HG03342 (cell line): Measurements from ENCODE around the gene TRUB2.
"Not testable (repeated sequence)": the region's sequence is repeated elsewhere in the genome, so short reads cannot be mapped to it uniquely, and the experiment has no call there.

ENCODE experiments used
- ATAC-seq: cut with Tn5 transposase; IDR thresholded peaks from one replicate; pipeline ENCODE4 v1.9.1; 2021; ENCODE audit warnings: mild to moderate bottlenecking, moderate library complexity; ENCODE audit not compliant: unreplicated experiment

The TRUB2 gene

DNA sequence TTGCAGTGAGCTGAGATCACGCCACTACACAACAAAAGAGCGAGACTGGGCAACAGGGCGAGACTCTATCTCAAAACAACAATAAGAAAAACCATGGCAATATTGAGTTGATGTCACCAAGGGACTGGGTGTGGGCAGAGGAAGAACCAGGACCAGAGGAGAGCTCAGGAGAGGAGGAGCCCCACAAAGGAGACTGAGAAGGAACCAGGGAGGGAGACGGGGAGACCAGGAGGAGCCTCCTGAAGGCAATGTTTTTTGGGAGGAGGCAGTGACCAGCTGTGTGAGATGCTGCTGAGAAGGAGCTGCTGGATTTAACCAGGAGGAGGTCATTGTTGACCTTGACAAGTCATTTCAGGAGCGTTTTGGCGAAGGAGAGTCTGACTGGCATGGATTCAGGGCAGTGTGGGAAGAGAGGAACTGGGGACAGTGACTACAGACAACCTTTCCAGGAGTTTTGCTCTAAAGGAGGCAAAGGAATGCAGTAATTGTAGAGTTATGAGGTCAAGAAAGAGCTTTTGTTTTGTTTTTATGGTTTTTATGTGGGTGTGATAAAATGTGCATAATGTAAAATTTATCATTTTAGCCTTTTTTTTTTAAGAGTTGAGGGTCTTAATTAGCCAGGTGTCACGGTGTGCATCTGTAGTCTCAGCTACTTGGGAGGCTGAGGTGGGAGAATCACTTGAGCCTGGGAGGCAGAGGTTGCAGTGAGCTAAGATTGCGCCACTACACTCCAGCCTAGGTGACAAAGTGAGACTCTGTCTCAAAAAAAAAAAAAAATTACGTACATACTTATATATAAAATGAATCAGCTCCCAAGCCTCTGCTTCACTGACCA lies 17.9 kb downstream of the TRUB2 start:
- ATAC-seq = no peak

DNA sequence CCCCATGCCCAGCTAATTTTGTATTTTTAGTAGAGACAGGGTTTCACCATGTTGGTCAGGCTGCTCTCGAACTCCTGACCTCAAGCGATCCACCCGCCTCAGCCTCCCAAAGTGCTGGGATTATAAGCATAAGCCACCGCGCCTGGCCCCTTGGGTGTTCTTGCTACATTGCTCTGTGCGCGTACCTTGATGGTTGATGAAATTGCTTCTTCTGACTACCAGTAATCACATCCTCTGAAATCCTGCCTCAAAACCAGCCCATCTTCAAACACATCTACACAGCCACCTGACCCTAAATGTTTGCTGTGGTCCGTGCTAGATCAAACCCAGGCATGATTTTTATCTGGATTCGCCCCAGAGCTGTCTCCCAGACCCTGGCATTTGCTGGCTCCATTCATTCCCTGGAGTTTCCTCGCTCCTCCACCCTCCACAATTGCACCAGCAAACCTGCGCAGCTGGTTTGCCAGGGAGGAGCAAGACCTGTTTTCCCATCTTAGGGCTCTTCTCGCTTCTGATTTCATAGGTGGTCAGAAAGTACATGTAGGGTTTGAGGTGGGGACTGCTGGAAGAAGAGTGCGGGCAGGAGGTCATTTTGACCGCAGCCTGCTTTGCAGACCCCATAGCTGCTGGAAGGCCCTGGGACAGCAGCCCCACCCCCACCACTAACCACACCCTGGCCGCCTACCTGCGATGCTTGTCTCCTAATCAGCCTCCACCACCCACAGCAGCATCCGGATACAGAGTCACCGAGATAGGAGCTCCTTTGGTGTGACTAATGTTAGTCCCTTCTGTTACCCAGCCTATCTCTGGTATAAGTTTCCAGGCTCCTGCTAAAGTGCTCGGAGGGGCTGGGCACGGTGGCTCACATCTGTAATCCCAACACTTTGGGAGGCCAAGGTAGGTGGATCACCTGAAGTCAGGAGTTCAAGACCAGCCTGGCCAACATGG lies 23.4 kb downstream of the TRUB2 start:
- ATAC-seq = no peak

DNA sequence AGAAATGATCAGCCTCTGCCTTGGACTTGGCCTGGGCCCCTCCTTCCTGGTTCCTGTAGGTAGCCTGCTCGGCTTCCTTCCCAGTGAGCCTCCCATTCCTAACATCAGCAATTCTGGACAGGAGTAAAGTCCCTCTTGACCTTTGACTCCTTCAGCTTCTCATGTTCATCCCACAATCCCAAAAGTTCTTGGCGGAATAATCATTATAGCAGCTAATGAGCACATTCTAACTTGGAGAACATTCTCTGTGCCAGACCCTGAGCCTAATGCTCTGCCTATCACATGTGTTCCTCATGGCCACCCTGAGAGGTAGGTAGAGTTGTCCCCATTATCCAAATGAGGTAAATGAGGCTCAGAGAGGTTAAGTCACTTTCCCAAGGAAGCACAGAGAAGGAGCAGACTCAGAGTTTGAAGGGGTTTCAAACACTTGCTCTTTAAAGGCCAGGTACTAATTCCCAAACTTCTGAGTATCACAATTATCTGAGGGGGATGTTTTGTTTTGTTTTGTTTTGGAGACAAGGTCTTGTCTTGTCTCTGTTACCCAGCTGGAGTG lies 24.9 kb downstream of the TRUB2 start:
- ATAC-seq = no peak

DNA sequence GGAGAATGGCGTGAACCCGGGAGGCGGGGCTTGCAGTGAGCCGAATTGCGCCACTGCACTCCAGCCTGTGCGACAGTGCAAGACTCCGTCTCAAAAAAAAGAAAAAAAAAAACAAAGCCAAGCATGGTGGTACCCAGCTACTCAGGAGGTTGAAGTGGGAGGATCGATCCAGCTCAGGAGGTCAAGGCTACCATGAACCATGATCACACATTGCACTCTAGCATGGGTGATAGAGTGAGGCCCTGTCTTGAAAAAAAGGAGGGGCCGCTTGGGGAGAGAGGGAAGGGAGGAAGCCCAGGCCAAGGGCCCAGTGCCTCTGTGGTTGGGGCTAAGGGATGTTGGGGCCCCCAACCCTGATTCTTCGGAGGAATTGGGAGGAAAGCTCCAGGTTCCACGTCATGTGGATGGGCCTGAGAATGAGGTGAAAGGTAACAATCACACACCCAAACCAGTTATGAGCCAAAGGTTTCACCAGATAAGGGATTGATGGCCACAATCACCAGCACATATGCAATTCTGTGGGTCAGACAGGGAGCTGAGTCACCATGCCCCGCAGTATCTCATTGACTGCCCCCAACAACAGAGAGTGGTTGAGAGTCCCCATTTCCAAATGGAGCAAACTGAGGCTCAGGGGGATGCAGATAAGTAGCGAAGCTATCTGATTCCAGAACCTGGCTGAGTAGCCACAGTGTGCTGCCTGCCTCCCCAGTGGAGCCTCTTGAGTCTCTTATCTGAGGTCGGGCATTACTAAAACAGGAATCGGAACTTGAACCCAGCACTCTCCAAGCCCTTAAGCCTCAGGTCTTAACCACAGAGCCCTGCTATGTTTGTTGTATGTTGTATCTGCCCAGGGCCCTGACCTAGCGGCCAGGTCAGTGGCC lies 25.7 kb downstream of the TRUB2 start:
- ATAC-seq = no peak

DNA sequence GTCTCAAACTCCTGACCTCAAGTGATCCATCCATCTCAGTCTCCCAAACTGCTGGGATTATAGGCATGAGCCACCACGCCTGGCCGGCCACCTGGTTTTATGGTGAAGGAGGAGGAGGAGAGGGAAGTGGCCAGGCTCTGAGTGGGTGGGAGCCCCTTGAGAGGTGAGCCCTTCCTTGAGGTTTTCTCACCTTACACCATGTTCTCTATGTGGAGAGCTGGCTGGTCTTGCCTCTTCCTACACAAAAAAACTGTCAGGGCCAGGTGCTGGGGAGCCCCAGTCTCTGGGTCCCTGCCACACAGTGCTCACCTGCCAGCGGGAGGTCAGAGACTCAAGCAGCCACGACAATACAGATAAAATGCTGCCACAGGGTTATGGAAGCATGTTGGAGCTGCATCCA lies 28.1 kb downstream of the TRUB2 start:
- no peak for ATAC-seq

DNA sequence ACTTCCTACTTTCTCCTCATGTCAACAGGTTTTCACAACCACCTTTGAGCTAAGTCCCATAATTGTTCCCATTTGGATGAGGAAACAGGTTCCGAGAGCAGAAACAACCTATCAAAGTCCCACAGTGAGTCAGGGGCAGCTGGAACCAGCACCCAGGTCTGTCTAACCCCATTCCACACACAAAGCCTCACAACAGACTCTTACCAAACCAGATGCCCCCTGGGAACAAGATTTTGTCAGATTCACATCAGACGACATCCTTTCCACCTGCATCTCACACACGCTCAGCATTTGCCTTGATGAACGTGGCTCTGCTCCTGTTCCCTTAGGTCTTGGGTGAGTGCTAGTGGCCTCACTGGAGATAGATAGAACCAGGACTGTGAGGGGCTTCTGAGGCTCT lies 29.2 kb downstream of the TRUB2 start:
- ATAC-seq = no peak

DNA sequence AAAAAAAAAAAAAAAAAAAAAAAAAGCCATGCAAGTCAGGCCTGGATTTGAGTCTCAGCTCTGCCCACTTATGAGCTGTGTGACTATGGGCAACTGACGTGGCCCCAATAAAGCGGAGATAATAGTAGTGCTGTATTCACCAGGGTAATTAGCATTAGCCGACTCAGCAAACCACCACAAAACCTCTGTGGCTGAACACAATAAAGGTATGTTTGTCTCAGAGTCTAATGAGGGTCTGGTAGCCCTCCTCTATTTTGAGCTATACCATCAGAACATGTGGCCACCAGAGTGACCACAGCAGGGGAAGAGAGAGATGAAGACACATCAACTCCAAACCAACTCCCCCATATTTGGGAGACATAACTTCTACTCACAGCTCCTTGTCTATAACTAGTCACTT lies 30.2 kb downstream of the TRUB2 start:
- ATAC-seq = no peak

DNA sequence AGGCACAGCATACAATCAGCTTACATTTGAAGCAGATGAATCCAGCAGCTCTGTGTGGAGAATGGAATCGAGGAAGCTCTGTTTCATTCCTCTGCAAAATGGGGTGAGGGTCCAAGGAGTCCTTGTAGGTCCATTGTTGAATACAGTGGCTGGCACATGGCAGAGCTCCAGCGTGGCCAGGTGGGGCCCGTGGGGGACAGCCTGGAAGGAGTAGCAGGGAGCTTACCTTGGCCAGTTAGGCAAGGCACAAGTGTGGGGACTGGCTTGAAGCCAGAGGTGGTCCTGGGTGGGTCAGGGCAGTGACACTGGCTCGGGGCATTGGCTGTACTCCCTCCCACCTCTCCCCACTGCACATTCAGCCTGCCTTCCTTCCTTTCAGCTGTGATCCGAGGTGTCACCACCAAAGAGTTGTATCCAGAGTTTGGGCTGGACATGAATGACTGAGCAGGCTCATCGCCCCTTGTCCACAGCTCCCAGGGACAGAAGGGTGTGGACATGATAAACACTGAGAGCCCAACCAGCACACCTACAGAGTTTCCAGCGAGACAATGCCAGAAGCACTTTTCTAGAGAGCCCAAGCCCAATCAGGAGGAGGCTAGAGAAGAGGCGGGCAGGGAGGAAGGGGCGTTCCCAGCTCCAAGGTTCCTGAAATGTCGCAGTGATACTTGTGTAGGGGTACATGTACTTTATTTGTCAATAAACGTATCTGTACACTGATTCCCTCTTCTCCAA lies 33.8 kb downstream of the TRUB2 start:
- no peak for ATAC-seq

DNA sequence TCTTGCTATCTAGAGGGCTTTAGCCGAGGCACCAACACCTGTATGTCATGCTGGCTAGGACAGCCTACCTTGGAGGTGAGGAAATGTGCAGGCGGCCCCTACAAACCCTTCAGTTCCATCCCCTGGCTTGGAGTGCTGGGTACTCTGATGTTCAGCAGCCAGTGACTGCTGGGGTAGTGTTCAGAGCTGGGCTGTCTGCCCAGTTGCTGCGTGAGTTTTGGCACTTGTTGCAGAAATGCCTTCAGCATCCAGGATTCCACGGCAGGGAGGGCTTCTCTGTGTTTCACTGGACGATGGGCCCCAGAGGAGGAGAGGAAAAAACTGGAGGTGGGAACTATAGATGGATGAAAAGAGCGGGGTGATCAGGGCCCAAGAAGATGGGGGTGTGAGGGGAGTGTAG lies 35.8 kb downstream of the TRUB2 start:
- no peak for ATAC-seq

DNA sequence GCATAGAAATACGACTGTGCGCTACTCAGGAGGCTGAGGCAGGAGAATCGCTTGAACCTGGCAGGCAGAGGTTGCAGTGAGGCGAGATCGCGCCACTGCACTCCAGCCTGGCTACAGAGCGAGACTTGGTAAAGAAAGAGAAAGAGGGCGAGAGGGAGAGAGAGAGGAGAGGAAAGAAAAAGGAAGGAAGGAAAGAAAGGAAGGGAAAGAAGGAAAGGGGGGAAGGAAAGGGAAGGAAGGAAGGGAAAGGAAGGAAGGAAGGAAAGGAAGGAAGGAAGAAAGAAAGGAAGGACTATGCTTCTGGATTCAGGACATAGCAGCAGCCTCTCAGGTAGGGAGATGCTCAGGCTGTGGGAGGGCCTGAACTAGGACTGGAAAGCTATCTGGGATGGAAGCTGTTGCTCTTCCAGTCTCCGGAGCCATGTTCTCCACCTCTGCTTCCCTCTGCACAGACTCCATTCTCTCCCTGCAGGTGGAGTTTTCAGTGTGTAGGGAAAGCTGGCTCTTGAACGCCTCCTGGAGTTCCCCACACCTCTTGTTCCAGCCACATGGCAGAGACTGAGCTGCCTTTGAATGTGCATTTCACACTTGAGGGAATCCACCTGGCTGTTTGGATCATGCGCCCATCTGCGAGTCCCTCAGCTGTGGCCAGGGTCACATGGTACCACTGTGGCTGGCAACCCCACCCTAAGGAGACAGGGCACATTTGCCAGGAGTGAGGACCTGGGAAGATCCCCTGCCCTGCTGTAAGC lies 37.0 kb downstream of the TRUB2 start:
- no peak for ATAC-seq

DNA sequence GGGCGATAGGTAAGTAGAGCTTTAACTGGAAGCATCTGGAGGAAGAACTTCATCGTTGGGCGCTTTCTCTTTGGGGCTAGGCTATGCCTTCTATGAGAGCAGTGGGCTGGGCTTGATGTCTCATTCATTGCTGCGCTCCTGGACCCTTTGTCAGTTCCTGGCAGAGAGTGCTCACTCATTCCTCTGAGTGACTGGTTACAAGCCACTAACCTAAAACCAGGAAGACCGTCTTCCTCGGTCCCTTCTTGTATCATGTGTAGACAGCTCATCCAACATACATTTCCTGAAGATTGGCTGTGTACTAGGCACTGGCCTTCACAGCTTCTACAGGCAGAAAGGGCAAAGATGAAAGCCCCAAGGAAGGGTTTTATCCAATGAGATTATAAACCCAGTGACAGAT lies 39.7 kb downstream of the TRUB2 start:
- no peak for ATAC-seq

DNA sequence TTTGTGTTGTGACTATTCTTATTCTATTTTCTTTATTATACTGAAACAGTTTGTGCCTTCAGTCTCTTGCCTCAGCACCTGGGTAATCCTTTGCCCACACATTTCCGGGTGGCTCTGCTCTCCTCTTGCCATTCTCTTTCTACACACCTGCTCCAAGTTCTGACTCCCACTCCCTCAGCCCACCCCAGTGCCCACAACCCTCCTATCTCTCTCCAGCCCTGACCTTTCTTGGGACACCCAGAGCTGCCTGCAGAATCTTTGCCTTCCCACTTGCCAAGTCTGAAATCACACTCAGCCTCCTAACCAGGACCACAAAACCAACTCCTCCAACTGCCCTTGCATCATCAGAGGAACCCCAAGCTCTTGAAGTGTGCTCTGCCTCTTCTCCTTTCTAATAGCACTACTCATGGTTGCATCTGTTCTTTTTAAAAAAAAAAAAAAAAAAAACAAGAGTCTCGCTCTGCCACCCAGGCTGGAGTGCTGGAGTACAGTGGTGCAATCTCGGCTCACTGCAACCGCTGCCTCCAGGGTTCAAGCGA lies 42.1 kb downstream of the TRUB2 start:
- no peak for ATAC-seq

DNA sequence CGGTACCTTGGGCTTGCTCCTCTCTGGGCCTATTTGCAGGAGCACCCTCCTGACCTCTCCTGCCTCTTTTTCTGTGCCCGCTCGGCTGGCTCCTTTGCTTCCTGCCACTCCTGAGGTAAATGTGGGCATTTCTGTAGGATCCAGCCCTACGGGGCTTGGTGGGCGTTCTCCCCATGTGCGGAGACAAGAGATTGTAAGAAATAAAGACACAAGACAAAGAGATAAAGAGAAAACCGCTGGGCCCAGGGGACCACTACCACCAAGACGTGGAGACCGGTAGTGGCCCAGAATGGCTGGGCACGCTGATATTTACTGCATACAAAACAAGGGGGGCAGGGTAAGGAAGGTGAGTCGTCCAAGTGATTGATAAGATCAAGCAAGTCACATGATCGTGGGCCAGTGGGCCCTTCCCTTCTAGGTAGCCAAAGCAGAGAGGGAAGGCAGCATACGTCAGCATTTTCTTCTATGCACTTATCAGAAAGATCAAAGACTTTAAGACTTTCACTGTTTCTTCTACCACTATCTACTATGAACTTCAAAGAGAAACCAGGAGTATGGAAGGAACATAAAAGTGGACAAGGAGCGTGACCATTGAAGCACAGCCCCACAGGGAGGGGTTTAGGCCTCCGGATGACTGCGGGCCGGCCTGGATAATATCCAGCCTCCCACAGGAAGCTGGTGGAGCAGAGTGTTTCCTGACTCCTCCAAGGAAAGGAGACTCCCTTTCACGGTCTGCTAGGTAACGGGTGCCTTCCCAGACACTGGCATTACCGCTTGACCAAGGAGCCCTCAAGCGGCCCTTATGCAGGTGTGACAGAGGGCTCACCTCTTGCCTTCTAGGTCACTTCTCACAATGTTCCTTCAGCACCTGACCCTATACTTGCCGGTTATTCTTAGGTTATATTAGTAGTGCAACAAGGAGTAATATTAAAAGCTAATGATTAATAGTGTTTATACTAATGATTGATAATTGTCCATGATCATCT lies 42.9 kb downstream of the TRUB2 start:
- not testable (repeated sequence) for ATAC-seq

DNA sequence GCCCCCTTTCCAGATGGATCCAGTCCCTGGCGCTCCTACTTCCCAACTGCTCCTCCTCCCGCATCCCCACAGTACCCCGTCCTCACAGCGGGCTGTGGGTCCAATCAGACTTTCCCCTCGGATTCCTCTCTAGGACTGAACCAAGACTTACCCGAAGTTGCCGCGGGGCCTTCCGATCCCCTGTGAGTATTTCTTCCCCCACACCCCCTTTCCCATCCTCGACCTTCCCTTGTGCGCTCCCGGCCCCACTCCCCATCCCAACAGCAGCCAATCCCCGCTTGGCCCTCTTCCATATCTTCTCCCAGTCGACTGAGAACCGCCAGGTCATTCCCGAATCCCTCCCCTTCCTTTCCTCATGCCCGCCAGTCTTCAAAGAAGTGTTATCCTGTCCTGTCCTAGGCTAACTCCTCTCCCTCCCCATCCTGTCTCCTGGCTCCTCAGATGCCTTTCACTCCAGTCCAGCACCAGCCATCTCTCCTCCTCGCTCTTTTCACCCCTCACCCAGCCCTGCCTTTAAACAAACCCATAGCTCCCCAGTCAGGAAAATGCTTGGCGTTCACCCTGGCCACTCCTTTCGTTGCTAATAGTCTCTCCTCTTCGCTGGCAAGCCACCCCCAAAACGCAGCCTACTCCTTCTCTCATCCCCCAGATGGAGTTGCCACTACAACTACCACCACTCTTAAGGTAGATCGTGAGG lies 45.5 kb downstream of the TRUB2 start:
- no peak for ATAC-seq

DNA sequence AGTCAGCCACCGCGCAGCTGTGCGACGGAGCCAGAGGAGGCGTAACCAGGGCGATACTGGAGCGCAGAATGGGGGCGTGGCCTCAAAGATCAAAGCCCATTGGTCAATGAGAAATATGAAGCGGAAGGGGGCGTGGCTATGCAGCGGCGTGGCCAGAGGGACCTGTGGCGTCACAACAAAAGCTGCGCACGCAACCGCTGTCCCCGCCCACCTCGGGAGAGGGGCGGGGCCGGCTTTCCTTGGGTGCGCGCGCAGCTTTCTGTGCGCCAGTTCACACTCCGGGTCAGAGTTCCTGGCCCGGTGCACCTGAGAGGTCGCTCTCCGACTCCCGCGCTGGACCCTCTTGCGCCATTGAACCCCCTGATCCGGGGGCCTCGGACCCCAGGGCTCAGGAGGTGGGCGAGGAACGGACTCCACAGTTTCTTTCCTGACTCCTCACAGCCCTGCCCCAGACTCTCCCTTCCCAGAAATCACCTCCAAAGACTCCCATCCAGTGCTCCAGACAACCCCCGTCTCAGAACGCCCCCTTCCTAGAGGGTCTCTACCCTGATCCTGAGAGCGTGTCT lies 46.2 kb downstream of the TRUB2 start, which contains the start of gene SWI5:
Gene SWI5, plus strand, starts transcription at position 269 of the 566 bp plus-strand sequence.
- ATAC-seq = peak; percentile 94

DNA sequence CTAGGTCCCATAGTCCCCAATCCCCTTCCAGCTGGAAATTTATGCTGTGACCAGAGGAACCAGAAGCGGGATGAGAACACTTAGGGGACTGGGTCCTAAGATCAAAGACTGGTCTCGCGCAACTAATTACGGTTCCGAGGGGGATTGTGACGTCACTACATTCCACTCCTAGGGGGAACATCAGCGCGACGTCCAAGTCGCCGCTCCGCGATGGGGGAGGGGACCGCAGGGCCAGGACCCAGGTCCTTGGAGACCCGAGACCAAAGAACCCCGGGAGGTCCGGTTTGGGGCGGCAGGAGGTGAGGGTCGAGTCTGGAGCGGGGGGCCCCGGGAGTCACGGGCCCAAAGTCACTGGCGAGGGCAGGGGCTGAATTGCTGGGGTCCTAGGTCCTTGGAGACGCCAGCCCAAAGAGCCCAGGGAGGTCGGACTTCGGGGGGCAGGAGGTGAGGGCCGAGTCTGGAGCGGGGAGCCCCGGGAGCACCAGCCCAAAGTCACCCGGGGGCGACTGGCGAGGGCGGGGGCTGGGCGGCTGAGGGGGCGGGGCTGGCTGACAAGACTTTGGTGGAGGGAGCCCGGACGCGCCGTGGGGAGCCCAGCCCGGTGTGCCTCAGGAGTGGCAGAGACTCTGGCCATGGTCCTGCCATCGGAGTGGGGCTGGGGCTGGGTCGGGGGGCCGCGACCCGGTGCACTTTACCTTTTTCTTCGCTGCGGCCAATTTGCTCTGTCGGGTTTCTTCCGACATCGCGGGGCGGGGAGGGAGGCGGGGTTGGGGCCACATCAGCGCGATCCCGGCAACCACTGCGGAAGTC lies 46.8 kb downstream of the TRUB2 start, which contains the start of gene GOLGA2:
Gene GOLGA2, minus strand, starts transcription at position 810 of the 810 bp plus-strand sequence. Its CDS starts 31 bp downstream, at position 779.
- peak; percentile 43 for ATAC-seq
